ENCODE results near the gene SHROOM3.

SHROOM3 gene

DNA sequence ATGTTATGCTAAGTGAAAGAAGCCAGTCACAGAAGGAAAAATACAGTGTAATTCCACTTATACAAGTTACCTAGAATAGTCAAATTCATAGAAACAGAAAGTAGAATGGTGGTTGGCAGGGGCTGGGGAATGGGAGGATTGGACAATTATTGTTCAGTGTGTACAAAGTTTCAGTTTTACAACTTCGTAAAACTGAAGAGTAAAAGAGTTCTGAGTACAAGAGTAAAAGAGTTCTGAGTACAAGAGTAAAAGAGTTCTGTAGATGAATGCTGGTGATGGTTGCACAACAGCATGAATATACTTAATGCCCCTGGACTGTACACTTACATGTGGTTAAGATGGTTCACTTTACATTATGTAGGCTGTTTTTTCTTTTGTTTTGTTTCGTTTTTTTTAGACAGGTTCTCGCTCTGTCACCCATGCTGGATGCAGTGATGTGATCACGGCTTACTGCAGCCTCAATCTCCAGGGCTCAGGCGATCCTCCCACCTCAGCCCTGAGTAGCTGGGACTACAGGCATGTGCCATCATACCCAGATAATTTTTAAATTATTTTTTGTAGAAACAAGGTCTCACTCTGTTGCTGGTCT lies 232.0 kb downstream of the SHROOM3 start:
- Histone ChIP-seq H3K36me3 (no peaks in the 10 kb centered on the region), H3K4me3 (ENCODE audit: low read depth, low read length) (no peak overlapping the region), H3K27me3 (no peaks in the 10 kb centered on the region), H3K4me1 (no peaks in the 10 kb centered on the region), H3K9me3 (no peaks in the 10 kb centered on the region)
- no peak for DNase-seq
- TF ChIP-seq CTCF (IDR thresholded peaks at IDR 0.05; ENCODE audit: low read depth, low read length) = no peak

GRCh38 chr4:76670631-76671030 lies 235.6 kb downstream of the SHROOM3 start:
- Histone ChIP-seq H3K9me3 (no peaks in the 10 kb centered on the region), H3K4me3 (ENCODE audit: low read depth, low read length) (no peak overlapping the region), H3K27me3 (no peaks in the 10 kb centered on the region), H3K4me1 (no peaks in the 10 kb centered on the region), H3K36me3 (no peaks in the 10 kb centered on the region)
- no peak for TF ChIP-seq CTCF (IDR thresholded peaks at IDR 0.05; ENCODE audit: low read depth, low read length)
- no peak for DNase-seq

- Histone ChIP-seq H3K9me3 (no peaks in the 10 kb centered on the region), H3K4me3 (ENCODE audit: low read depth, low read length) (no peak overlapping the region), H3K4me1 (no peaks in the 10 kb centered on the region), H3K36me3 (no peaks in the 10 kb centered on the region), H3K27me3 (no peaks in the 10 kb centered on the region)
- no peak for DNase-seq
- no peak for TF ChIP-seq CTCF (IDR thresholded peaks at IDR 0.05; ENCODE audit: low read depth, low read length)
Measured at GRCh38 chr4:76673362-76673761, 238.3 kb downstream of the SHROOM3 start.

DNA sequence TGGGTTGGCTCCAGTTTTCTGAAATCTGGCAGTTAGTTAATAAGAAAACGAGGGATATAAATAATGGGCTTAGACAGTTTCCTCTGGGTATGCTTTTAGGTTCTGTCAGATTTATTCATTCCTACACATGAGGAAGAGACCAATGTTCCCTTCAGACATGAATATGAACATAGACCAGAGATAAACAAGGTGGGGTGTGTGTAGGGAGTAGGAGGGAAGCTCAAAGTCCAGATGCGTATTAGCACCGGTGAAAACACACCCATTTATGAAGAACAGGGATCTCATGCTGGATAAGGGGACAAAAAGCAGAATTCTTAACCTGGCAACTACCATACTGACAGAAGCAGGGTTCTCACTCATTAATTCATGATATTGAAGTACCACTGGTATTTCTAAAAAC lies 240.0 kb downstream of the SHROOM3 start:
- Histone ChIP-seq H3K4me1 (no peaks in the 10 kb centered on the region), H3K27me3 (no peaks in the 10 kb centered on the region), H3K4me3 (ENCODE audit: low read depth, low read length) (no peak overlapping the region), H3K36me3 (no peaks in the 10 kb centered on the region), H3K9me3 (no peaks in the 10 kb centered on the region)
- TF ChIP-seq CTCF (IDR thresholded peaks at IDR 0.05; ENCODE audit: low read depth, low read length) = no peak
- no peak for DNase-seq

- DNase-seq = no peak
Measured at GRCh38 chr4:76677571-76678326, 242.7 kb downstream of the SHROOM3 start.

More at GRCh38 chr4:76677571-76678326, 242.7 kb downstream of the SHROOM3 start:
- TF ChIP-seq CTCF (IDR thresholded peaks at IDR 0.05; ENCODE audit: low read depth, low read length) = no peak
- no peak overlapping the region for H3K4me3 ChIP-seq (ENCODE audit: low read depth, low read length)
- no peaks in the 10 kb centered on the region for H3K9me3 ChIP-seq
- H3K4me1 ChIP-seq = no peaks in the 10 kb centered on the region
- no peaks in the 10 kb centered on the region for H3K36me3 ChIP-seq
- no peaks in the 10 kb centered on the region for H3K27me3 ChIP-seq

Measured in BE2C (cell line).